Natural killer cell (primary cell): ENCODE results near the gene SHANK2. TPM values are rescaled to one million over a fixed set of nuclear protein-coding genes. Genes with fewer than 3 reads are reported as not detected.

Experiments
- ATAC-seq, 3 donors: fragments of 150-1000 bp in 2 of 3; fragments of 200-7000 bp in 1 of 3; cut with Tn5 transposase; 1 replicate in 1 of 3; 2 replicates in 2 of 3; pipeline ENCODE4 v1.10.0; 2021; ENCODE audit warnings: mild to moderate bottlenecking in 2 of 3, moderate library complexity in 2 of 3
- DNase-seq, 2 donors: peaks; one replicate each; pipeline versions ENCODE4 v3.0.0 to v3.0.0-alpha.2; 2013 to 2021; ENCODE audit warnings: mixed read lengths in 1 of 2
- H3K27ac ChIP-seq: one replicate; pipeline ENCODE4 v1.5.1; 2013; ENCODE audit warnings: mild to moderate bottlenecking, low read length
- H3K27me3 ChIP-seq: one replicate; pipeline ENCODE4 v1.6.1; 2013; ENCODE audit warnings: low read length; ENCODE audit not compliant: control insufficient read depth, insufficient read depth
- H3K36me3 ChIP-seq: one replicate; pipeline ENCODE4 v1.6.1; 2013; ENCODE audit warnings: low read length; ENCODE audit not compliant: control insufficient read depth, insufficient read depth
- H3K4me1 ChIP-seq: one replicate; pipeline ENCODE4 v1.6.1; 2013; ENCODE audit warnings: low read length; ENCODE audit not compliant: control insufficient read depth, insufficient read depth
- H3K4me3 ChIP-seq: one replicate; pipeline ENCODE4 v1.5.1; 2013; ENCODE audit warnings: low read length
- H3K9me3 ChIP-seq: one replicate; pipeline ENCODE4 v1.6.1; 2013; ENCODE audit warnings: low read length; ENCODE audit not compliant: control insufficient read depth, insufficient read depth
- H3K27ac Mint-ChIP-seq, 2 donors: one replicate each; pipeline ENCODE4 v1.8.0; 2022; ENCODE audit warnings: mild to moderate bottlenecking in 2 of 2, mixed read lengths in 2 of 2, moderate library complexity in 1 of 2
- H3K27me3 Mint-ChIP-seq, 2 donors: one replicate each; pipeline ENCODE4 v1.8.0; 2022; ENCODE audit warnings: low read depth in 2 of 2, mixed read lengths in 2 of 2
- H3K36me3 Mint-ChIP-seq: one replicate; pipeline ENCODE4 v1.8.0; 2022; ENCODE audit warnings: mixed read lengths
- H3K4me1 Mint-ChIP-seq, 2 donors: one replicate each; pipeline ENCODE4 v1.8.0; 2022; ENCODE audit warnings: mixed read lengths in 2 of 2
- H3K4me3 Mint-ChIP-seq: one replicate; pipeline ENCODE4 v1.8.0; 2022; ENCODE audit warnings: mild to moderate bottlenecking, moderate library complexity, mixed read lengths
- H3K9me3 Mint-ChIP-seq, 2 donors: one replicate each; pipeline ENCODE4 v1.8.0; 2022; ENCODE audit warnings: mixed read lengths in 2 of 2
- WGBS: methylation state at CpG from one replicate; pipeline ENCODE4 v1.1.7; 2013; ENCODE audit warnings: missing lambda C conversion rate; ENCODE audit not compliant: insufficient coverage; 5-methylcytosine and 5-hydroxymethylcytosine counted together
- intact Hi-C: fragments of 100-400 bp; cut with micrococcal nuclease; formaldehyde crosslinking; loops from one replicate; pipeline ENCODE4 v1.14.2; 2022
- total RNA-seq, 4 donors: library from RNA; stranded (reverse); fragments of 120-200 nt in 1 of 4; gene quantifications; one replicate each; pipeline versions ENCODE4 v1.2.3 to v1.2.4, GENCODE V29; 2013 to 2022
- TF ChIP-seq, protein P1 (sequence below): fragments of 200-600 bp; IDR thresholded peaks from one replicate; pipeline ENCODE4 v1.8.0; 2022; ENCODE audit warnings: antibody characterized with exemption

Gene SHANK2
- total RNA-seq, 3 donors from 2014 or later (not counting 1 experiment from before 2014, with no cell fraction given): 4.9 TPM; not detected in 2

DNA sequence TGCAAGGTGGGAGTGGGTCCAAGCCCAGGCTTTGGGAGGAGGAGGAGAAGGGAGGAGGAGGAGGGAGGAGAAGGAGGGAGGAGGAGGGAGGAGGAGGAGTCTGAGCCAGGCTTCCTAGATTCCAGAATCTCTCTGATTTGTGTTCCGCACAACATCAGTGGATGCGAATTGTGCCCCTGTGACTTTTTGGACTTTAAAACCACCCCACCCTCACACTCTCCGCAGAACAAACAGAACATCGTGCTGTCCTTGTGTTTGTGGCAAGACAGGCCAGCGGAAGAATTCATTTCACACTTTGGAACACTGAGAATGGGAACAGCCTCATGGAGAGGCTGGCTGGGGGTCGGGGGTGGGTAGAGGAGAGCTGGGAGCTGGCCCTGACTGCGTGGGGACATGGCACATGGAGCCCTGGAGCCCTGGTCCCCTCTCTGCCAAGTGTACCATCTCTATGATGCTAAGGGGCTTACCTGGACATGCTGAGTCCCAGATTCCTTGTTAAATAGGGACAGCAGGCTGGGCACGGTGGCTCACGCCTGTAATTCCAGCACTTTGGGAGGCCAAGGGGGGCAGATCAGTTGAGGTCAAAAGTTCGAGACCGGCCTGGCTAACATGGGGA lies 16.4 kb upstream of the SHANK2 start:
- no peak overlapping the region for H3K4me3 Mint-ChIP-seq
- H3K27ac Mint-ChIP-seq: no peak overlapping the region
- no peak overlapping the region for H3K27ac ChIP-seq
- H3K4me1 Mint-ChIP-seq: no peaks in the 10 kb centered on the region
- DNase-seq (no peak), ATAC-seq (no peak)
- no peaks in the 10 kb centered on the region for H3K9me3 ChIP-seq
- intact Hi-C loops: no loop called here
- H3K27me3 Mint-ChIP-seq: peaks cover 8 to 11% of the 10 kb centered on the region in 2 donors
- H3K36me3 ChIP-seq: no peaks in the 10 kb centered on the region
- 78% methylated on average over 11 of the region's 11 CpGs for WGBS
- no peaks in the 10 kb centered on the region for H3K4me1 ChIP-seq
- peaks cover 5% of the 10 kb centered on the region for H3K36me3 Mint-ChIP-seq
- peaks cover 0 to 8% of the 10 kb centered on the region in 2 donors for H3K9me3 Mint-ChIP-seq
- TF ChIP-seq, protein P1, sequence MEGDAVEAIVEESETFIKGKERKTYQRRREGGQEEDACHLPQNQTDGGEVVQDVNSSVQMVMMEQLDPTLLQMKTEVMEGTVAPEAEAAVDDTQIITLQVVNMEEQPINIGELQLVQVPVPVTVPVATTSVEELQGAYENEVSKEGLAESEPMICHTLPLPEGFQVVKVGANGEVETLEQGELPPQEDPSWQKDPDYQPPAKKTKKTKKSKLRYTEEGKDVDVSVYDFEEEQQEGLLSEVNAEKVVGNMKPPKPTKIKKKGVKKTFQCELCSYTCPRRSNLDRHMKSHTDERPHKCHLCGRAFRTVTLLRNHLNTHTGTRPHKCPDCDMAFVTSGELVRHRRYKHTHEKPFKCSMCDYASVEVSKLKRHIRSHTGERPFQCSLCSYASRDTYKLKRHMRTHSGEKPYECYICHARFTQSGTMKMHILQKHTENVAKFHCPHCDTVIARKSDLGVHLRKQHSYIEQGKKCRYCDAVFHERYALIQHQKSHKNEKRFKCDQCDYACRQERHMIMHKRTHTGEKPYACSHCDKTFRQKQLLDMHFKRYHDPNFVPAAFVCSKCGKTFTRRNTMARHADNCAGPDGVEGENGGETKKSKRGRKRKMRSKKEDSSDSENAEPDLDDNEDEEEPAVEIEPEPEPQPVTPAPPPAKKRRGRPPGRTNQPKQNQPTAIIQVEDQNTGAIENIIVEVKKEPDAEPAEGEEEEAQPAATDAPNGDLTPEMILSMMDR: no peak
- no peak overlapping the region for H3K4me3 ChIP-seq
- no peaks in the 10 kb centered on the region for H3K27me3 ChIP-seq

GRCh38 chr11:71267807-71268421 lies 15.5 kb upstream of the SHANK2 start:
- TF ChIP-seq, protein P1: no peak
- H3K9me3 ChIP-seq: no peaks in the 10 kb centered on the region

GRCh38 chr11:71266114-71266833 lies 13.9 kb upstream of the SHANK2 start:
- Histone ChIP-seq H3K27ac (no peak overlapping the region), H3K9me3 (no peaks in the 10 kb centered on the region), H3K4me1 (no peaks in the 10 kb centered on the region), H3K4me3 (no peak overlapping the region), H3K27me3 (no peaks in the 10 kb centered on the region), H3K36me3 (no peaks in the 10 kb centered on the region)
- WGBS: 44% methylated on average over 22 of the region's 22 CpGs
- intact Hi-C loops: no loop called here
- ATAC-seq (no peak), DNase-seq (no peak)
- TF ChIP-seq, protein P1: no peak
- H3K27ac Mint-ChIP-seq: no peak overlapping the region
- no peaks in the 10 kb centered on the region for H3K4me1 Mint-ChIP-seq
- H3K4me3 Mint-ChIP-seq: no peak overlapping the region
- H3K36me3 Mint-ChIP-seq: no peaks in the 10 kb centered on the region
- no peaks in the 10 kb centered on the region for H3K9me3 Mint-ChIP-seq
- peaks cover 8 to 11% of the 10 kb centered on the region in 2 donors for H3K27me3 Mint-ChIP-seq

More at GRCh38 chr11:71267807-71268421, 15.5 kb upstream of the SHANK2 start:
- H3K4me3 Mint-ChIP-seq: no peak overlapping the region
- Histone ChIP-seq H3K4me3 (no peak overlapping the region), H3K4me1 (no peaks in the 10 kb centered on the region), H3K27me3 (no peaks in the 10 kb centered on the region), H3K27ac (no peak overlapping the region), H3K36me3 (no peaks in the 10 kb centered on the region)
- H3K36me3 Mint-ChIP-seq: no peaks in the 10 kb centered on the region
- H3K27ac Mint-ChIP-seq: no peak overlapping the region
- peaks cover 8 to 11% of the 10 kb centered on the region in 2 donors for H3K27me3 Mint-ChIP-seq
- intact Hi-C loops: no loop called here
- H3K4me1 Mint-ChIP-seq: no peaks in the 10 kb centered on the region
- 48% methylated on average over 15 of the region's 15 CpGs for WGBS
- ATAC-seq (no peak), DNase-seq (no peak)
- peaks cover 0 to under 1% of the 10 kb centered on the region in 2 donors for H3K9me3 Mint-ChIP-seq
